HCT116 (cell line): Measurements from ENCODE around the gene WWOX.

Experiments
- ATF3 ChIP-seq: IDR thresholded peaks from 2 replicates; pipeline ENCODE4 v1.6.1; 2012
- EZH2phosphoT487 ChIP-seq: fragments of 200-600 bp; IDR thresholded peaks from 2 replicates; pipeline ENCODE4 v1.6.1; 2018; ENCODE audit warnings: antibody characterized with exemption, borderline replicate concordance
- JUND ChIP-seq: IDR thresholded peaks from 2 replicates; pipeline ENCODE4 v1.6.1; 2012
- POLR2A ChIP-seq: IDR thresholded peaks from 2 replicates; pipeline ENCODE4 v1.7.0; 2011; ENCODE audit warnings: borderline replicate concordance; ENCODE audit not compliant: insufficient read depth, insufficient read length; ENCODE audit errors: extremely low read depth
- POLR2AphosphoS5 ChIP-seq: IDR thresholded peaks from 2 replicates; pipeline ENCODE4 v1.6.1; 2011; ENCODE audit warnings: mild to moderate bottlenecking, low read depth, low read length, moderate library complexity
- REST ChIP-seq: IDR thresholded peaks from 2 replicates; pipeline ENCODE4 v1.6.1; 2012; ENCODE audit warnings: low read depth
- SP1 ChIP-seq: IDR thresholded peaks from 2 replicates; pipeline ENCODE4 v1.6.1; 2012; ENCODE audit warnings: low read depth
- SRF ChIP-seq: IDR thresholded peaks from 2 replicates; pipeline ENCODE4 v1.6.1; 2012; ENCODE audit warnings: low read depth
- TF ChIP-seq, protein P1 (sequence below), 3 experiments: fragments of 200-600 bp in 1 of 3; sonication (generic) in 1 of 3; IDR thresholded peaks in 2 of 3; conservative IDR thresholded peaks in 1 of 3; 2 replicates each; pipeline ENCODE4 v1.5.1; 2012 to 2017; ENCODE audit warnings: low read depth in 2 of 3, low read length in 2 of 3, antibody characterized with exemption in 1 of 3, borderline replicate concordance in 1 of 3, control low read depth in 1 of 3, mild to moderate bottlenecking in 1 of 3, mixed read lengths in 1 of 3, mixed run types in 1 of 3, moderate library complexity in 1 of 3; ENCODE audit not compliant: insufficient read depth in 1 of 3

GRCh38 chr16:78737630-78738029, 638.2 kb downstream of the WWOX start:
- TF ChIP-seq REST, result no peak
- no peak for TF ChIP-seq SRF
- TF ChIP-seq, protein P1, sequence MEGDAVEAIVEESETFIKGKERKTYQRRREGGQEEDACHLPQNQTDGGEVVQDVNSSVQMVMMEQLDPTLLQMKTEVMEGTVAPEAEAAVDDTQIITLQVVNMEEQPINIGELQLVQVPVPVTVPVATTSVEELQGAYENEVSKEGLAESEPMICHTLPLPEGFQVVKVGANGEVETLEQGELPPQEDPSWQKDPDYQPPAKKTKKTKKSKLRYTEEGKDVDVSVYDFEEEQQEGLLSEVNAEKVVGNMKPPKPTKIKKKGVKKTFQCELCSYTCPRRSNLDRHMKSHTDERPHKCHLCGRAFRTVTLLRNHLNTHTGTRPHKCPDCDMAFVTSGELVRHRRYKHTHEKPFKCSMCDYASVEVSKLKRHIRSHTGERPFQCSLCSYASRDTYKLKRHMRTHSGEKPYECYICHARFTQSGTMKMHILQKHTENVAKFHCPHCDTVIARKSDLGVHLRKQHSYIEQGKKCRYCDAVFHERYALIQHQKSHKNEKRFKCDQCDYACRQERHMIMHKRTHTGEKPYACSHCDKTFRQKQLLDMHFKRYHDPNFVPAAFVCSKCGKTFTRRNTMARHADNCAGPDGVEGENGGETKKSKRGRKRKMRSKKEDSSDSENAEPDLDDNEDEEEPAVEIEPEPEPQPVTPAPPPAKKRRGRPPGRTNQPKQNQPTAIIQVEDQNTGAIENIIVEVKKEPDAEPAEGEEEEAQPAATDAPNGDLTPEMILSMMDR (IDR thresholded peaks at IDR 0.05 in 2 of 3, conservative IDR thresholded peaks at IDR 0.05 in 1 of 3; ENCODE audit: borderline replicate concordance in 1 of 3, insufficient read depth in 1 of 3, low read depth in 2 of 3, low read length in 2 of 3), result no peak
- no peak for TF ChIP-seq POLR2A
- no peak for TF ChIP-seq ATF3
- no peak for TF ChIP-seq POLR2AphosphoS5
- no peak for TF ChIP-seq SP1
- TF ChIP-seq EZH2phosphoT487, result no peak
- TF ChIP-seq JUND, result no peak
